HepG2 (cell line): ENCODE measurements around the gene TCEA3. TPM values are rescaled to one million over a fixed set of nuclear protein-coding genes. Genes with fewer than 3 reads are reported as not detected.

Experiments
- ELF1 ChIP-seq: sonication (generic); formaldehyde crosslinking; IDR thresholded peaks from 2 replicates; pipeline ENCODE4 v1.4.0; 2020; ENCODE audit warnings: missing genetic modification reagents
- ELF3 ChIP-seq: IDR thresholded peaks from 2 replicates; pipeline ENCODE4 v1.6.1; 2016; ENCODE audit warnings: missing genetic modification reagents, missing compliant biosample characterization
- KLF12 ChIP-seq: sonication (generic); formaldehyde crosslinking; IDR thresholded peaks from 2 replicates; pipeline ENCODE4 v1.4.0; 2020; ENCODE audit warnings: missing genetic modification reagents, borderline replicate concordance
- MED8 ChIP-seq: sonication (generic); formaldehyde crosslinking; IDR thresholded peaks from 2 replicates; pipeline ENCODE4 v1.8.1; 2023; ENCODE audit warnings: mild to moderate bottlenecking, missing genetic modification reagents; ENCODE audit not compliant: insufficient replicate concordance
- RAD21 ChIP-seq: fragments of 450-650 bp; formaldehyde crosslinking; IDR thresholded peaks from 2 replicates; pipeline ENCODE4 v1.5.0; 2020; ENCODE audit warnings: mild to moderate bottlenecking
- SP5 ChIP-seq: IDR thresholded peaks from 2 replicates; pipeline ENCODE4 v1.6.1; 2016; ENCODE audit warnings: low read depth, borderline replicate concordance
- ZNF124 ChIP-seq: sonication (generic); formaldehyde crosslinking; IDR thresholded peaks from 2 replicates; pipeline ENCODE4 v1.4.0; 2020; ENCODE audit warnings: missing genetic modification reagents
- ZNF256 ChIP-seq: sonication (generic); formaldehyde crosslinking; conservative IDR thresholded peaks from 2 replicates; pipeline ENCODE4 v1.4.0; 2020; ENCODE audit warnings: missing genetic modification reagents
- ZNF3 ChIP-seq: IDR thresholded peaks from 2 replicates; pipeline ENCODE4 v1.7.0; 2017; ENCODE audit warnings: inconsistent platforms
- ZNF468 ChIP-seq: sonication (generic); formaldehyde crosslinking; IDR thresholded peaks from 2 replicates; pipeline ENCODE4 v1.8.0; 2022; ENCODE audit warnings: mild to moderate bottlenecking, moderate library complexity, missing genetic modification reagents
- ZNF549 ChIP-seq: sonication (generic); formaldehyde crosslinking; IDR thresholded peaks from 2 replicates; pipeline ENCODE4 v1.5.0; 2020; ENCODE audit warnings: missing genetic modification reagents
- ZNF746 ChIP-seq: sonication (generic); formaldehyde crosslinking; IDR thresholded peaks from 2 replicates; pipeline ENCODE4 v1.8.0; 2022; ENCODE audit warnings: mild to moderate bottlenecking, missing genetic modification reagents
- ZNF788 ChIP-seq: sonication (generic); formaldehyde crosslinking; IDR thresholded peaks from 2 replicates; pipeline ENCODE4 v1.5.0; 2020; ENCODE audit warnings: mild to moderate bottlenecking, missing genetic modification reagents, borderline replicate concordance
- polyA plus RNA-seq, 8 experiments: library from polyadenylated mRNA; depleted of rRNA in 3 of 8; stranded (reverse) in 7 of 8; unstranded in 1 of 8; fragments of >200 nt; fragmentation: Illumina TruSeq in 4 of 8; extraction: Trizol in 4 of 8; gene quantifications; 2 replicates each; pipeline versions ENCODE4 v1.2.1 to v1.2.3, GENCODE V29; 2011 to 2016; ENCODE audit warnings: low read depth in 4 of 8, missing spikeins in 1 of 8, mixed read lengths in 1 of 8; ENCODE audit not compliant: insufficient read depth in 1 of 8
- total RNA-seq, 5 experiments: library from RNA; depleted of rRNA; stranded (reverse); fragments of >200 nt; fragmentation: Illumina TruSeq; extraction: Trizol; gene quantifications; 2 replicates each; pipeline ENCODE4 v1.2.3, GENCODE V29; 2016; ENCODE audit warnings: low read depth in 1 of 5
- TF ChIP-seq, protein P1 (sequence below): sonication (generic); formaldehyde crosslinking; IDR thresholded peaks from 2 replicates; pipeline ENCODE4 v1.5.1; 2020; ENCODE audit warnings: mild to moderate bottlenecking, moderate library complexity, missing genetic modification reagents
- TF ChIP-seq, protein P2 (sequence below): sonication (generic); formaldehyde crosslinking; IDR thresholded peaks from 2 replicates; pipeline ENCODE4 v1.9.0; 2021; ENCODE audit warnings: missing genetic modification reagents, borderline replicate concordance
- TF ChIP-seq, protein P3 (sequence below): sonication (generic); formaldehyde crosslinking; IDR thresholded peaks from 2 replicates; pipeline ENCODE4 v1.9.0; 2022; ENCODE audit warnings: low read depth, missing genetic modification reagents

TCEA3 gene
- total and polyA plus RNA-seq, 2 of the 13 experiments (the other 11 are each of a cell fraction or from before 2014, with no cell fraction given), result 55.5 to 84.6 TPM

DNA sequence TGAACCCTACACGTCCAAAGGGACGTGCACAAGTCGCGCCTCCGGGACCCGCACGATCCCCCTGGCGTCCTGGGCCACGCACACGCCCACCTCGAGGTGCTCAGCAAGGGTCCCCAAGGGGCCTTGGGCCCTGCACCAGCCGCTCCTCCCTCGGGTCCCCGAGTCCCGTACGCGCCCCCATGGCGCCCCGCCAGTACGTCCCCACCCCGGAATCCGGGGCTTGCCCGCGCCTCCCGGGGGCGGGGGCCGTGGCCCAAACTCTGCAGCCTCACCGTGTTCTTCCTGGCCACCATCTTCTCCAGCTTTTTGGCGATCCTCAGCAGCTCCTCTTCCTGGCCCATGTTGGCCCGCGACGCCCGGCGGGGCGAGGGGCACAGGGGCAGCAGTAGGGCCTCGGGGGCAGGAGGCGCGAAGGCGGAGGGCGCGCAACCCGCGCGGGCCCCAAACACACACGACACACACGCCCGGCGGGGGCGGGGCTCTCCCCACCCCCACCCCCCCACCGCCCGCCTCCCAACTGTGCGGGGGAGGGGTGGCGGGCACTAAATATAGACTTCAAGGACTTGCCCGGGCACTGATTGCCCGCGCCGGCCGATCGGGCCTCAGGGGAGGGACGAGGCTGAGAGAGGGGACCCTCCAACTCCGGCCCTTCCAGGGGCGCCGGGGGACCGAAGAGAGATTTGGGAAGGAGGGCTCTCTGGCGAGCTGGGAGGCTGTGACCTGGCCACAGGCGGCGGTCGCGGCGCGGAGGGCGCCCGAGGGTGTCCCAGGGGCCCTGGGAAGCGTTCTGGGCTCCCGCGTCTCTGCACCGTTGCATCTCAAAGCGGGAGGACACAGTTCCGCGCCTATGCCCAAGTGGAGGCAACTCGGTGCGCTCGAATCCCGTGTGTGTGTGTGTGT lies at the start of gene TCEA3 (continued):
- TF ChIP-seq ZNF746 (CRISPR knock-in tag) (peak; percentile 79), SP5 (CRISPR knock-in tag) (peak; percentile 32; the same call in 1 of the 2 replicates), MED8 (CRISPR knock-in tag) (peak; percentile 67), ELF1 (CRISPR knock-in tag) (peak; percentile 11; the same call in 1 of the 2 replicates), ZNF549 (CRISPR knock-in tag) (no peak), ELF3 (CRISPR knock-in tag) (no peak), RAD21 (CRISPR knock-in tag) (no peak; the same call in 1 of the 2 replicates), ZNF468 (CRISPR knock-in tag) (peak; percentile 32; the same call in 1 of the 2 replicates), ZNF3 (CRISPR knock-in tag) (no peak), ZNF256 (CRISPR knock-in tag) (0 out of 2 replicates have a peak, but pooled peaks have one; percentile 3), ZNF788 (CRISPR knock-in tag) (peak; percentile 44; the same call in 1 of the 2 replicates), KLF12 (no peak), ZNF124 (CRISPR knock-in tag) (no peak)
- TF ChIP-seq, protein P1, sequence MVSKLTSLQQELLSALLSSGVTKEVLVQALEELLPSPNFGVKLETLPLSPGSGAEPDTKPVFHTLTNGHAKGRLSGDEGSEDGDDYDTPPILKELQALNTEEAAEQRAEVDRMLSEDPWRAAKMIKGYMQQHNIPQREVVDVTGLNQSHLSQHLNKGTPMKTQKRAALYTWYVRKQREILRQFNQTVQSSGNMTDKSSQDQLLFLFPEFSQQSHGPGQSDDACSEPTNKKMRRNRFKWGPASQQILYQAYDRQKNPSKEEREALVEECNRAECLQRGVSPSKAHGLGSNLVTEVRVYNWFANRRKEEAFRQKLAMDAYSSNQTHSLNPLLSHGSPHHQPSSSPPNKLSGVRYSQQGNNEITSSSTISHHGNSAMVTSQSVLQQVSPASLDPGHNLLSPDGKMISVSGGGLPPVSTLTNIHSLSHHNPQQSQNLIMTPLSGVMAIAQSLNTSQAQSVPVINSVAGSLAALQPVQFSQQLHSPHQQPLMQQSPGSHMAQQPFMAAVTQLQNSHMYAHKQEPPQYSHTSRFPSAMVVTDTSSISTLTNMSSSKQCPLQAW (CRISPR knock-in tag), result no peak
- TF ChIP-seq, protein P2, sequence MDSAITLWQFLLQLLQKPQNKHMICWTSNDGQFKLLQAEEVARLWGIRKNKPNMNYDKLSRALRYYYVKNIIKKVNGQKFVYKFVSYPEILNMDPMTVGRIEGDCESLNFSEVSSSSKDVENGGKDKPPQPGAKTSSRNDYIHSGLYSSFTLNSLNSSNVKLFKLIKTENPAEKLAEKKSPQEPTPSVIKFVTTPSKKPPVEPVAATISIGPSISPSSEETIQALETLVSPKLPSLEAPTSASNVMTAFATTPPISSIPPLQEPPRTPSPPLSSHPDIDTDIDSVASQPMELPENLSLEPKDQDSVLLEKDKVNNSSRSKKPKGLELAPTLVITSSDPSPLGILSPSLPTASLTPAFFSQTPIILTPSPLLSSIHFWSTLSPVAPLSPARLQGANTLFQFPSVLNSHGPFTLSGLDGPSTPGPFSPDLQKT (CRISPR knock-in tag), result no peak
- TF ChIP-seq, protein P3, sequence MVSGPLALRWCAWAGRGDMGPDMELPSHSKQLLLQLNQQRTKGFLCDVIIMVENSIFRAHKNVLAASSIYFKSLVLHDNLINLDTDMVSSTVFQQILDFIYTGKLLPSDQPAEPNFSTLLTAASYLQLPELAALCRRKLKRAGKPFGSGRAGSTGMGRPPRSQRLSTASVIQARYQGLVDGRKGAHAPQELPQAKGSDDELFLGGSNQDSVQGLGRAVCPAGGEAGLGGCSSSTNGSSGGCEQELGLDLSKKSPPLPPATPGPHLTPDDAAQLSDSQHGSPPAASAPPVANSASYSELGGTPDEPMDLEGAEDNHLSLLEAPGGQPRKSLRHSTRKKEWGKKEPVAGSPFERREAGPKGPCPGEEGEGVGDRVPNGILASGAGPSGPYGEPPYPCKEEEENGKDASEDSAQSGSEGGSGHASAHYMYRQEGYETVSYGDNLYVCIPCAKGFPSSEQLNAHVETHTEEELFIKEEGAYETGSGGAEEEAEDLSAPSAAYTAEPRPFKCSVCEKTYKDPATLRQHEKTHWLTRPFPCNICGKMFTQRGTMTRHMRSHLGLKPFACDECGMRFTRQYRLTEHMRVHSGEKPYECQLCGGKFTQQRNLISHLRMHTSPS, result no peak
